Left ventricle myocardium inferior (tissue), 1 donor: Measurements from ENCODE around the gene PLCB1. TPM values are rescaled to one million over a fixed set of nuclear protein-coding genes. Genes with fewer than 3 reads are reported as not detected.
A peak's percentile ranks its signal among the peaks of the same experiment; 100 is the strongest.

ENCODE experiments used
- DNase-seq: peaks from one replicate; pipeline ENCODE4 v3.0.0-alpha.2; 2020
- H3K27ac ChIP-seq: fragments of 200-600 bp; replicated peaks from 2 replicates; pipeline ENCODE4 v1.8.0; 2021
- H3K27me3 ChIP-seq: fragments of 200-600 bp; 2 replicates; pipeline ENCODE4 v1.8.0; 2021; ENCODE audit warnings: low read depth
- H3K36me3 ChIP-seq: fragments of 200-600 bp; 2 replicates; pipeline ENCODE4 v1.8.0; 2021
- H3K4me1 ChIP-seq: fragments of 200-600 bp; 2 replicates; pipeline ENCODE4 v1.8.0; 2021
- H3K4me3 ChIP-seq: fragments of 200-600 bp; 2 replicates; pipeline ENCODE4 v1.8.0; 2021; ENCODE audit warnings: mild to moderate bottlenecking, moderate library complexity
- H3K9me3 ChIP-seq: fragments of 200-600 bp; replicated peaks from 2 replicates; pipeline ENCODE4 v1.8.0; 2021
- CTCF ChIP-seq: fragments of 200-600 bp; IDR thresholded peaks from 2 replicates; pipeline ENCODE4 v1.8.0; 2021; ENCODE audit warnings: antibody characterized with exemption, mild to moderate bottlenecking, borderline replicate concordance
- intact Hi-C: fragments of 100-400 bp; cut with micrococcal nuclease; formaldehyde crosslinking; loops from one replicate; pipeline ENCODE4 v1.11.0; 2022
- total RNA-seq: library from RNA; stranded (reverse); fragmentation: NEBNext Ultra II Directional; extraction: Animal tissue kit (Norgen Biotek cat#: 25700); gene quantifications from one replicate; pipeline ENCODE4 v1.2.1, GENCODE V29; 2021
- donor health status: DM: no; HTN: yes; CAD: no; lungs with severe emphysema.

PLCB1 gene
- total RNA-seq, 1 donor from 2014 or later: 6.0 TPM

- Histone ChIP-seq H3K9me3 (no peaks in the 10 kb centered on the region), H3K36me3 (no peaks in the 10 kb centered on the region), H3K4me3 (no peak overlapping the region), H3K27me3 (no peaks in the 10 kb centered on the region), H3K4me1 (peaks cover 13% of the 10 kb centered on the region), H3K27ac (peak overlapping the region; percentile 3)
- no peak for TF ChIP-seq CTCF
- no peak for DNase-seq
- intact Hi-C loops: no loop called here
These were observed 735.1 kb downstream of the PLCB1 start for GRCh38 chr20:8867038-8867740.

- intact Hi-C loops: no loop called here
- no peak for DNase-seq
- H3K27ac ChIP-seq: no peak overlapping the region
- TF ChIP-seq CTCF: no peak
- H3K27me3 ChIP-seq: no peaks in the 10 kb centered on the region
- no peaks in the 10 kb centered on the region for H3K9me3 ChIP-seq
- no peaks in the 10 kb centered on the region for H3K36me3 ChIP-seq
- no peak overlapping the region for H3K4me3 ChIP-seq
- H3K4me1 ChIP-seq: peaks cover 13% of the 10 kb centered on the region
These were observed 738.6 kb downstream of the PLCB1 start for GRCh38 chr20:8870652-8871051.

- intact Hi-C loops: no loop called here
- Histone ChIP-seq H3K27me3 (no peaks in the 10 kb centered on the region), H3K9me3 (no peaks in the 10 kb centered on the region), H3K27ac (no peak overlapping the region), H3K4me3 (no peak overlapping the region), H3K4me1 (no peaks in the 10 kb centered on the region), H3K36me3 (no peaks in the 10 kb centered on the region)
- DNase-seq: no peak
- TF ChIP-seq CTCF: no peak
These were observed 742.4 kb downstream of the PLCB1 start for GRCh38 chr20:8874437-8874836.

GRCh38 chr20:8875586-8875985, 743.5 kb downstream of the PLCB1 start:
- Histone ChIP-seq H3K27me3 (no peaks in the 10 kb centered on the region), H3K9me3 (no peaks in the 10 kb centered on the region), H3K4me3 (no peak overlapping the region), H3K36me3 (no peaks in the 10 kb centered on the region), H3K4me1 (no peaks in the 10 kb centered on the region), H3K27ac (no peak overlapping the region)
- intact Hi-C loops: no loop called here
- DNase-seq: no peak
- no peak for TF ChIP-seq CTCF

- H3K4me3 ChIP-seq: no peak overlapping the region
- TF ChIP-seq CTCF: no peak
- no peaks in the 10 kb centered on the region for H3K4me1 ChIP-seq
- intact Hi-C loops: no loop called here
- H3K27me3 ChIP-seq: no peaks in the 10 kb centered on the region
- no peaks in the 10 kb centered on the region for H3K36me3 ChIP-seq
- no peaks in the 10 kb centered on the region for H3K9me3 ChIP-seq
- H3K27ac ChIP-seq: no peak overlapping the region
- no peak for DNase-seq
These were observed 744.3 kb downstream of the PLCB1 start for GRCh38 chr20:8876366-8876765.
